HL-60 (cell line): ENCODE measurements around the gene STAT1.

Experiments used
- DNase-seq, 2 experiments: peaks; one replicate each; pipeline ENCODE4 v3.0.0-alpha.2; 2010 to 2020; ENCODE audit warnings: low read depth in 1 of 2, low spot score in 1 of 2
- H3K27ac ChIP-seq: fragments of 250-450 bp; sonication (Bioruptor Pico); replicated peaks from 2 replicates; pipeline ENCODE4 v1.5.1; 2020; ENCODE audit warnings: mild to moderate bottlenecking, moderate library complexity
- H3K27me3 ChIP-seq: fragments of 250-450 bp; sonication (Bioruptor Pico); 2 replicates; pipeline ENCODE4 v1.5.1; 2021; ENCODE audit warnings: mild to moderate bottlenecking, moderate library complexity; ENCODE audit not compliant: insufficient read depth, poor library complexity, severe bottlenecking
- H3K4me3 ChIP-seq: replicated peaks from 2 replicates; pipeline ENCODE4 v1.5.1; 2011; ENCODE audit warnings: mild to moderate bottlenecking, control low read depth, low read length; ENCODE audit not compliant: insufficient read depth
- GABPA ChIP-seq: IDR thresholded peaks from 2 replicates; pipeline ENCODE4 v1.6.1; 2012; ENCODE audit warnings: low read depth
- POLR2AphosphoS5 ChIP-seq: IDR thresholded peaks from 2 replicates; pipeline ENCODE4 v1.6.1; 2012; ENCODE audit warnings: low read depth
- REST ChIP-seq: IDR thresholded peaks from 2 replicates; pipeline ENCODE4 v1.6.1; 2012; ENCODE audit warnings: low read depth; ENCODE audit not compliant: insufficient replicate concordance
- SPI1 ChIP-seq: IDR thresholded peaks from 2 replicates; pipeline ENCODE4 v1.6.1; 2012; ENCODE audit warnings: low read depth, mild to moderate bottlenecking, borderline replicate concordance
- TF ChIP-seq, protein P1 (sequence below): IDR thresholded peaks from one replicate; pipeline ENCODE4 v1.5.1; 2011; ENCODE audit warnings: low read length, control low read depth, inconsistent platforms; ENCODE audit not compliant: insufficient read depth

STAT1 gene

DNA sequence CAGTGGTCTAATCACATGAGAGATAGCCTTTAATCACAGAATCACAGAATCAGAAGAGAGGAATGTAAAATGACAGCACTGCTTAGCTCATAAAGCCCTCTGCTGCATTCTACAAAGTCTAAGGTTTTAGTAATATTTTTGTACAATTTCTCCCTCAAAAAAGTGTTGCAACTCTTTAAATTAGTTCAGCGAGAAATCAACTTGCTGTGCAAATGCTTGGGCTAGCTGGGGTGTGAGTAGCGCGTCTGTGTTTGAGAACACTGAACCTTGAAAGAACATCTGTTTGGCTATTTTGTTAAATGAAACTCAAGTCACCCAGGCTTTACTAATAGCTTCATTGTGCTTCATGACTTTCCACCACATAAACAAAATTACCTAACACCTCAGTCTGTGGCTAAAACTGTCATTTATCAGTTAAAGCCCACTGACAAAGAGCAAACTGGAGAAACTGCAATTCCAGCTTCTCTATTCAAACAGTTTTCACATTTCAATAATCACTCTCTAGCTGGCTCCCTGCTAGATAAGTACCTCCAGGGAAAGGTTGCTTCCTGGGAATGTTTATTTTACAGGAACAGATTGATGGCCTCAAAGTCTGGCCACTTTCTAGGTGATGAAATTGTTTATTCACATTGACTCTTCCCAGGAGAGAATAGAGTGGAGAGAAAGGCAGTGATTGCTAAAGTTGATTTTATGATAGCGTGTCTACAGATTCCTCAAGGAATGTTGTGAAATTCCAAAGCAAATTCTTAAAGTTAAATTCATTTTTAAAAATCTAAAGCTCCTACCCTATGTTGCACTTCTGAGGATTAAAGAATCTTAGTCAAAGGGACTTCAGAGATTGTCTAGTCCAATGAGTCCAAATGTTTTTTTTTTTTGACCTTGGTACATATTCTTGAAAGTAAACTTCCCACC, 36.0 kb upstream of the STAT1 start:
- no peak for DNase-seq
- Histone ChIP-seq H3K27me3 (no peaks in the 10 kb centered on the region), H3K27ac (no peak overlapping the region), H3K4me3 (no peak overlapping the region)
- TF ChIP-seq SPI1 (no peak), GABPA (no peak), REST (no peak), POLR2AphosphoS5 (no peak)
- TF ChIP-seq, protein P1, sequence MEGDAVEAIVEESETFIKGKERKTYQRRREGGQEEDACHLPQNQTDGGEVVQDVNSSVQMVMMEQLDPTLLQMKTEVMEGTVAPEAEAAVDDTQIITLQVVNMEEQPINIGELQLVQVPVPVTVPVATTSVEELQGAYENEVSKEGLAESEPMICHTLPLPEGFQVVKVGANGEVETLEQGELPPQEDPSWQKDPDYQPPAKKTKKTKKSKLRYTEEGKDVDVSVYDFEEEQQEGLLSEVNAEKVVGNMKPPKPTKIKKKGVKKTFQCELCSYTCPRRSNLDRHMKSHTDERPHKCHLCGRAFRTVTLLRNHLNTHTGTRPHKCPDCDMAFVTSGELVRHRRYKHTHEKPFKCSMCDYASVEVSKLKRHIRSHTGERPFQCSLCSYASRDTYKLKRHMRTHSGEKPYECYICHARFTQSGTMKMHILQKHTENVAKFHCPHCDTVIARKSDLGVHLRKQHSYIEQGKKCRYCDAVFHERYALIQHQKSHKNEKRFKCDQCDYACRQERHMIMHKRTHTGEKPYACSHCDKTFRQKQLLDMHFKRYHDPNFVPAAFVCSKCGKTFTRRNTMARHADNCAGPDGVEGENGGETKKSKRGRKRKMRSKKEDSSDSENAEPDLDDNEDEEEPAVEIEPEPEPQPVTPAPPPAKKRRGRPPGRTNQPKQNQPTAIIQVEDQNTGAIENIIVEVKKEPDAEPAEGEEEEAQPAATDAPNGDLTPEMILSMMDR, result no peak

GRCh38 chr2:191048073-191048472, 34.1 kb upstream of the STAT1 start:
- TF ChIP-seq, protein P1, result no peak
- TF ChIP-seq SPI1 (no peak), POLR2AphosphoS5 (no peak), GABPA (no peak)
- Histone ChIP-seq H3K27ac (no peak overlapping the region), H3K27me3 (no peaks in the 10 kb centered on the region), H3K4me3 (no peak overlapping the region)
- no peak for DNase-seq

GRCh38 chr2:191045141-191045540, 31.2 kb upstream of the STAT1 start:
- Histone ChIP-seq H3K4me3 (no peak overlapping the region), H3K27ac (no peak overlapping the region), H3K27me3 (no peaks in the 10 kb centered on the region)
- TF ChIP-seq SPI1, result no peak
- TF ChIP-seq GABPA, result no peak
- no peak for TF ChIP-seq REST
- TF ChIP-seq POLR2AphosphoS5, result no peak
- TF ChIP-seq, protein P1, result no peak
- no peak for DNase-seq
